AG20443 (cell line): ENCODE results near the gene RPS6KC1.

Source experiments
- DNase-seq: peaks from one replicate; pipeline ENCODE4 v3.0.0; 2012; ENCODE audit warnings: low spot score, mixed read lengths

RPS6KC1 gene

DNA sequence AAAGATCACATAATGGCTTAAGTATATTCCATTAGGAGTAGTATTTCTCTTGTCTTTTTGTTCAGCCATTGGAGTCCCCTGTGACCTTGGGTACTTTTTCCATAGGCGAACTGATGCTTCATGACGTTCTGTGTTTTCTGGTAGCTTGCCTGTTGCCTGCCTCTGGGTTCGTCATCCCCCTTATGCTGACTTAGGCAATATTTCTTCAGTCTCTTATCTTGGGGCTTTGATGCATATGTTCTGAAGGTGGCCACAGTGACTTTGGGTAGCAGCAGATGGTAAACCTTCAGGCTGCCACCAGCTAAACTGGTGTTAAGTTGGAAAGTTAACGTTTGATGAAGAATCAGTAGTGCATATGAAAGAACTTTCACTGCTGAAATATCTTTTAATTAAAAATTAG is 170.2 kb downstream of the RPS6KC1 start:
- no peak for DNase-seq

DNA sequence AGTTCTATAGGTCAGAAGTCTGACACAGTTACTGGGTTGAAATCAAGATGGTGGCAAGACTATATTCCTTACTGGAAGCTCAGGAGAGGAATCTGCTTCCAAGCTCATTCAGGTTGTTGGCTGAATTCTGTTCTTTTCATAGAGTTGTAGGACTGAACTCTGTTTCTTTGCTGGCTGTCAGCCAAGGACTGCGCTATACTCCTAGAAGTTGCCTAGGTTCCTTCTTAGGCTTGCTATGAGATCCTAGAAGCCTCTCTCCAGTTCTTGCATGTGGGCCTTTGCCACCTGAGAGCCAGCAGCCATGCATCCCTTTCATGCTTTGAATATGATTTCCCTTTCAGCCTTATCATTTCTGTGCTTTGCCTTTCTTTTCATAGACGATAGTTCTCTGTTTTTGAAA is 176.4 kb downstream of the RPS6KC1 start:
- no peak for DNase-seq

DNA sequence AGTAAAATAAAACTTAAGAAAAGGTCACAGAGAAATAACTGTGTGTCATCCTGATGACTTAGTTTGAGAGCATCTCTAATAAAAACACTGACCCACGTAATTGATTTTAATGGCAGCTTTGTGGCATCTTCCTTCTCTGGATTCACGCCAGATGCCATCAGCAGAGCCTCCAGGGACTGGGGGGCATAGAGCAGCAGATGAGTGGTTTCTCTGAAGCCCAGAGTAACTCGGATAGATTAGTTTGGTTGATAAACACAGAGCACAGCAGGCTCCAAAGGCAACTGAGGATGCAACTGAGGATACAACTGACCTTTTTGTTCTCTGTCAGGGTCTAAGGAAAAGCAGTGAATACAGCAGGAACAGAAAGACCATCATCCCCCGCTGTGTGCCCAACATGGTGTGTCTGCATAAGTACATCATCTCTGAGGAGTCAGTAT is 180.8 kb downstream of the RPS6KC1 start:
- DNase-seq: peak; percentile 13

DNA sequence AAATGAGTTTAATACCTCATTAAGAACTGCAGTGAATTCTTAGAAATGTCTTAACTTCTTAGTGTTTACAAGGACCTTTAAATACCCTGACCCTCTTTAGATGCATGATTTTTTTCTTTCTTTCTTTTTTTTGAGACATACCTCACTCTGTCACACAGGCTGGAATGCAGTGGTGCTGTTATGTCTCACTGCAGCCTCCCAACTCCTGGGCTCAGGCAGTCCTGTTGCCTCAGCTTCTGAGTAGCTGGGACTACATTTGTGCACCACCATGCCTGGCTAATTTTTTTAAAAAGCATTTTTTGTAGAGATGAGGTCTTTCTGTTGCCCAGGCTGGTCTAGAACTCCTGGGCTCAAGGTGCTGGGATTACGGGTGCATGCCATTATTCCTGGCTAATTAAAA is 191.8 kb downstream of the RPS6KC1 start:
- no peak for DNase-seq

DNA sequence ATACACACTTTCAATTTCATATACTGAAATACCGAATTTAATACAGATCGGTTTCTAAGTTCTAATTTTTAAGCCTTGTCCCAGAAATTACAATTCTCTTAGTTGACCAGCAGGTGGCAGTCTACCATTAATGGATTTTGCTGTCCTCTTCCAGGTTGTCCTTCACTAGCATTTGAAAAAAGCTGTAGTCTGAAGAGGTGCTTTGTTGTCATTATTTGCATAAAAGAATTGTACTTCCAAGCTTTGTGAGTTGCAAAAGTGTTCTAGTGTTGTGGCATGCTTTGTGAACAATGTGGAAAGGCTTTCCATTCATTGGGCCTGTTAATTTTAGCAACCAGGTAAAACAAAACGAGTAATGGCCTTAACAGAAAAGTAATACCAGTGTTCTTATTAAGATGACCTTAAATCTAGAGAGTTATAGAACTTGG is 193.6 kb downstream of the RPS6KC1 start:
- peak; percentile 41 for DNase-seq

DNA sequence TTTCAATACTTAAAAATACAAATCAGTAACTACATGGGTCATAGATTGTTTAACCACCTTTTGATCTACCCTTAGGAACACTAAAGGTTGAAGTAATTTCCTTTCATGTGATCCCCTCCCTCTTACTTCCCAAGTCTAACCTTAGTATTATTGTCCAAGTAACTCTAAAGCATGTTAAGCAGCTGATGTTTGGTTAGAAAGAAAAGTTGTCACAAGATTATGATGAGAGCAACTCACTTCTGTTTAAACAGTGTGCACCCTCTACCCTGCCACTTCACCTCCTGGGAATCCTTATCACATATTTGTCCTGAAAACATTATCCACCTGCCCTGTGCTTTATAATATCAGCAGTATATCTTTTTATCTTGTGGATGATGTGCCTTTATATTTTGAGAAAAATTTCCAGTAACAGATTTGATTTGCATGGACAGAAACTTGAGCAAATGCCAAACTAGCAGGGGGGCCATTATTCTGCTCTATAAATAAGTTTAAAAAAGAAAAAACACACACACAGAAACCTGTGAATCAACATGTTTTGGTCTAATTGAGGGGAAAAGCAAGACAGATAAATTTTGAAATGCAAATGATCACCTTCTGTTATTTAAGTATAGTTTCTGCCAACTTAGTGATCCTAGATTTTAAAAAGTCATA is 194.3 kb downstream of the RPS6KC1 start:
- no peak for DNase-seq

DNA sequence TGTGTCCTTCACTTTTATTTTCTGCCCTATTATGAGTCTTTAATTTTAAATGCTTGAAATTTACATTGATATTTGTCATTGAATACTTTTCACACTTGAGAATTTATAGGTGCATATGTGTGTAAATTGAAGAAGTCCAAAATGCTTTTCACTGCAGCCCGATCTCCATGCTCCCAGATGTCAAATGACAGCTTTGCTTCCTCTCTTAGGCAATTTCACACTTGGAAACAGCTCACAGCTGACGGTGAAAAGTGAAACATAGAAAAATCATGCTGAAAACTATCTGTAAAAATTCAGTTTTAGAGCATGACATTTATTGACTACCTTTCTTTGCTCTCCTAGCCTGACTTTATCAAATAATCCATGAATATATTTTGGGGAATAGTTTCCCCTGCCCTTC is 196.0 kb downstream of the RPS6KC1 start:
- no peak for DNase-seq

DNA sequence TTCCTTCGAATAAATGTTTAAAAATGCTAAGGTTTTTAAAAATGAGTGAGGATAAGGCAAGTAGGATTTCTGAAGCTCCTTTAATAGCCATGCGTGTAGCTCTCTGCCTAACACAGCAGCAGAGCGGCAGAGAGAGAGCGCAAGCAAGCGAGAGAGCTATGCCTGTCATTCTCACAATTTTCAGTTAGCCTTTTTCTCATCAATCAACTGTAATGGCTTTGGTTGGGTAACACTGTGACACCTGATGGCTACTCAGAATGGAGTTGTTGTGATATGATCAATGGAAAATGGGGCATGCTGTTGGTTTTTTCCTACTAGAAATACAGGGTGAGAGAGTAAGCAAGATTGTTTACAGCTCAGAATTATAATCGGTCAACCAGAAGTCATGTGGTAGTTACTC is 198.4 kb downstream of the RPS6KC1 start:
- DNase-seq: no peak

DNA sequence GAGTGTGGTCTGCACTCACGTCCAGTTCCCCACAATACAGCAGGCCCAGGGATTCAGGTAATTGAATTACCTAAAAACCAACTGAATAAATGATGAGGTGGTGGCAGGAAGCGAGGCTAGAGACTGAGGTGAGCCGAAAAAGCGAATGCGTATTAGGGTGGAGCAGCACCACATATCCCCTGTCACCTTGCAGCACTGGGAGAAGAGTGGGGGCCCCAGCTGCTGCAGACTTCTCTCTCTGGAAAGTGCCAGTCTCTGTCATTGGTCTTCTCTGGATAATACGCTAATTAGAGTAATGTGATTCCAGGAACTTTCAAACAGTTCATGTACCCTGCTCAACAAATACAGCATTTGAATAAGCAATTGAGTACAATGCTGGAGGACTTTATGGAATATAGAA is 199.0 kb downstream of the RPS6KC1 start:
- no peak for DNase-seq

DNA sequence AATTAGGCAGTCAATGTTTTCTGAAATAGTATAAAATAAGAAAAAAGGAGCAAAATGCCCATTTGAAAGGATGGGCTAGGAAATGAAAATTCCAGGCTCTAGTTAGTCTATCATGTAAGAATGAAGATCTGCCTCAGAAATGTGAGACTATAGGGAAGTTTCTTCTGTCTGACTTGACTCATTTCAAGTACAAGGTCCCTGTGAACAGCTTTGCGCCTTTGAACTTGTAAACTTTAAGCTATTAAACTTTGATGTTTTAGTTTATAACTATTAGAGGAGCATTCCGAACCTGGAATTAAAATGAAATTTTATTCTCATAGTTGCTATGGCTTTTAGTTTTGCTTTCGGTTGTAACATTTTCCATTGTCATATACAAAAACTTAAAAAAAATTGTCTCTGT is 199.4 kb downstream of the RPS6KC1 start:
- no peak for DNase-seq

DNA sequence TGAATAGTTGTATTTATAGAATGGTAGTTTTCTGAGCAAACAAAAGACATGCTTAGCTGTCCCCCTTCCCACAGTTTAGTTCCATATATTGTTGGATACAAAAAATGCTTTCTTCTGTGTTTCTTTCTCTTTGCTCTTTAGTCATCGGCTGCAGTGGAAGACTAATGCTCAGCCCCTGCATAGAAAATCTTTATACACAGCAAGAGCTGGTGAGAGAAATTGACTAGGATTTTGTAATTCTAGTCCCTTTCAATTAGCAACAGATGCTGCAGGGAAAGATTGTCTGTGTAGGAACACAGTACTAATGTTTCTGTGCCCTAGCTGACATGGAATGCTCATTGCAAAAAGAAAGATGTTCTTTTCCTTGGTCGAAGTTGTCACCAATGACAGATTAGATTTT is 200.9 kb downstream of the RPS6KC1 start:
- peak; percentile 12 for DNase-seq

DNA sequence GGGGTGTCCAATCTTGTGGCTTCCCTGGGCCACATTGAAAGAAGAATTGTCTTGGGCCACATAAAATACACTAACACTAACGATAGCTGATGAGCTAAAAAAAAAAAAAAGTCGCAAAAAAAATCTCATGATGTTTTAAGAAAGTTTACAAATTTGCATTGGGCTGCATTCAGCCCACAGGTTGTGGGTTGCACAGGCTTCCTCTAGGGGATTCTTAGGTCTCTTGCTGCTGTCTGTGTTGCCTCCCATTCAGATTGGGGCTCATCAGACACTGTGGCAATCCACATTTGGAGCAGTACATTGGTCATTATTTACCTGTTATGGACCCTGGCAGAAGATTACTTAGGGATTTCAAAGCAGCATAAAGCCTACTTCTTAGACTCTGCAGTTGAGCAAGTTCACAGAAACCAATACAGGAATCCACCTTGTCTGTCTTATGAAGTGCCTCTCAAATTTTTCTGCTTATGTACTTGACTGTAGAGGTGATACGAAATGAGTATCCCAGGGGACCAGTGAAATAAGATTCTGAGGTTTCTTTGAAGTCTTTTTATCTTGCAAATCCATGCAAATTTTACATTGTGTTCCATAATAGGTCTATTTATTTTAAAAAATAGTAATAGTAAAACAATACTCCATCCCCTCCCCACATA is 205.5 kb downstream of the RPS6KC1 start:
- DNase-seq: no peak

DNA sequence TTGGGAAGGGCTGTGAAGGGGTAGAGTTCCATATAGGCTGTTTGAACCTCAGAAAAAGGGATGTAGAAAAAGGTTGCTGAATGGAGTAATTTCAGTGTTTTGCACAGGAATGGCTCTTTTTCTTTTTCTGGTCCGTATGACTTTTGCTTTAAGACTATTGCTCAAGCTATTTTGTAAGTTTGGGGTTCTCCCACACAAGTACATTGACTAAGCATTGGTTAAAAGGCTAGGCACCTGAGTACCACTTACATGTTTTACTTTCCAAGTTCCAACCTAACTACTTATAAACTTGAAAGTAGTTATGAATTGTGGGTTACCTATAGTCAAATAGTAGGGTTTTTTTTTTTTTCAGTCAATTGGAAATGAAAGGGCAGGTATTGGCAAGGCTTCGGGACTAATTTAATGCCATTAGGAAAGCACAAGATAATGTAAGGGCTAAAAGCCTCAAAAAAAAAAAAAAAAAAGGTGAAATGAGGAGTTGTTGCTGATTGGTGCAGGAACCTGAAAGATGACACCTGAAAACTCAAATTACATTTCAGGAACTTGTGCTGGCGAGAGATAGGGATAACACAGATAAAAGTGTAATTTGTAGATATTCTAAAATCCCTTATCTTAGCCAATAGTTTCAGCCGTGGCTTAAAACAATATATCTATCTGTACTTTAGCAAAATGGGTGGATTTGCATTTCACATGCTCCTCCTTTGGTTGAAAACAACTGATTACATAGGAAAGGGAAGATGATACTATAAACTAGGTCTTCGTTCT is 209.5 kb downstream of the RPS6KC1 start:
- no peak for DNase-seq

DNA sequence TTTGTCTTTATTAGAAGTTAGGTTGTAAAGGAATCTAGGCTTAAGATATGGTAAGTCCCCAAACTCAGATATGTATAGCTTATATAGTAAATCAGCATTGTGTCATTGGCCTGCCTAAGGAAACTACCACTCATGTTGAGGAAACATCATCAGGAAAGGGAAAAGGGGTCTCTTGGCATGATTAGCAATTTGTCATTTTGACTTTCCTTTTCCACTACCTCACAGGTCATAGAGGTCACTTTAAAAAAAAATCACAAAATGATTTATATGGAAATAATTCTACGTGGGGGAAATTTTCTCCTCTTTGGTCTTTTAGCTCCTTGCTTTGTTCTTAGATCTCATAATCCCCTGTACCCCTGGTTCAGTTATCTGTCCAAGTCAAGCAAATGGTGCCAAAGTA is 213.5 kb downstream of the RPS6KC1 start:
- no peak for DNase-seq

DNA sequence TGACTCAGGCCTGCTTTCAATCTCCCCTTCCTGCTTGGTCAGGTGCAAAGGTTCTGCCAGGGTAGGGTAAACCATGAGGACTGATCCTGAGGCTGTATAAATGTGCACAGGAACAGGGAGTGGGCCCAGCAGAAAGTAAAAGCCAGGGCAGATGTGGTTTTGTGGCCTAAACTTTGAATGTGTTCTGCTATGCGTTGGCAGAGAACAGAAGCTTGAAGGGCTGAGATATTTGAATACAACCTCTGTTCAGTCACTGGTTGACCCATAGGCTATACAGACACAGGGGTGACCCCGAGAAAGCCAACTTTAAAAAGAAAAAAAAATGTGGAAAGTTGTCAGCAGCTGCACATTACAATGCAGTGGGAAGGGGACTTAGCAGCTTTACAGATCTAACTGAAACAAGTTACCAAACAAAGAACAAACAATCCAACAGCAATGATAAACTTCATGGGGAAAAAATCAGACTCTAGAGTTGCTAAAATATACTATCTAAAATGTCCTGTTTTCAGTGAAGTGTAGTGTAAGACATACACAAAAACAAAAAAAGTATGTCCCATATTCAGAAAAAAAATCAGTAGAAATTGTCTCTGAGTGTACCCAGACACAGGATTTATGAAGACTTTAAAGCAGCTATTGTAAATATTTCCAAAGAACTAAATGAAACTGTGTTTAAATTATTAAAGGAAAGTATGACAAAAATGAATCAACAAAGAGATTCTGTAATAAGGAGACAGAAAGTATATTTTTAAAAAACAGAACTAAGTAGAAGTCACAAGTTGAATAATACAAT is 216.1 kb downstream of the RPS6KC1 start:
- DNase-seq: no peak

DNA sequence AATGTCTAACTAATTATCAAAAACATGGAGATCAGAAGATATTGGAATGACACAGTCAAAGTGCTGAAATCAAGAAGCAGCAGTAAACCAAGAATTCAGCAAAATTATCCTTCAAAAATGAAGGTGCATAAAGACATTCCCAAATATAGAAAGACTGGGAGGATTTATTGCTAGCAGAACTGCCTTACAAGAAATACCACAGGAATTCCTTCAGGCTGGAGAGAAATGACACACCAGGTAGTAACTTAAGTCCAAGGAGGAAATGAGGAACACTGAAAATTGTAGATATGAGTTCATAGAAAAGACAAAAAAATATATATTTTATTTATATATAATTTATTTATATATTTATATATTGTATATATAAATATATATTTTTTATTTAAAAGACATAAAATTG is 217.2 kb downstream of the RPS6KC1 start:
- peak; percentile 15 for DNase-seq

DNA sequence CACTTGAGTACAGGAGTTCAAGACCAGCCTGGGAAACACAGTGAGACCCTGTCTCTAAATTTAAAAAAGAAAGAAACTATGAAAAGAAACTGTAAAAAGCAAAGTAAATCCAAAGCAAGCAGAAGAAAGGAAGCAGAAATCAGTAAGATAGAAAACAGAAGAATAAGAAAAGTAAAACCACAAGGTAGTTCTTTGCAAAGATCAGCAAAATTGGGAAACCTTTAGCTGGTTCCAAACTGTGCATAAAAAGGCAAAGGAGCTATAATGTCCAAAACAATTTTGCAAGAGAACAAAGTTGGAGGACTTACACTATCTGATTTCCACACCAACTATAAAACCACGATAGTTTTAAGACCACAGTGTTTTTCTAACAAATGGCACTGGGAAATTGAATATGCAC is 218.8 kb downstream of the RPS6KC1 start:
- DNase-seq: no peak

DNA sequence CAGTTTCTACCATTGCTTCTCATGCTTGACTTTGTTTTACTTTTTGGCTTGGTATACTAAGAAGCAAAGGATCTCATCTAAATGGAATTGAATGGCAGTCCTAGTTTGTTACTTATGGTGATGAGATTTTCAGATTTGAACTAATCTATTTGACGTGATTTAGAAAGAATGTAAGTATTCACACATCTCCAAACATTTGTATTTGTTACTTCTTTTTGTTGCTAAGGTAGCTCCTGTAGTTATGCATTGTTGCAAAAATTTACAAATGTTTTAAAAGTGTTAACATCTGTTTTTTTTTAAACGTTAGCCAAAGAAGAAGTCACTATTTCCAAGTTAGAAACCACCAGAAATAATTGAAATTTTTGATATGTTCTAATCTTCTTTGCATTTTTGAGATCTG is 222.5 kb downstream of the RPS6KC1 start:
- peak; percentile 51 for DNase-seq

DNA sequence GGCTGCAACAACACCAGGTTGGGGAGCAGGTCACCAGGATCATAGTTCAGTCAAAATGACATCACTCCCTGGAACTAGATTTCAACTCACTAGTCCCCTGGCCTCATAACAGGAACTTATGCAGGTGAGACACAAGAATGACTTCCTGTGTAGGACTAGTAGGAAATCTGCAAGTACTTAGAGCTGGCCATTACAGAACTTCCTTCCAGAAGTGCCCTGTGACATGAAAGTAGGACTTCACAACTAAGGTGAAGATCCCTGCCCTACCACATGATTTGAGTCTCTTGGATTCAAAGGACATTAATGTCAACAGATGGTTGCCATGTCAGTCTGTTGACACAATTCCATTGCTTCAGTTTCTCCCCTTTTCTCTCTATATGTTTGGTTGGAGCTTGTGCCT is 223.1 kb downstream of the RPS6KC1 start:
- no peak for DNase-seq

DNA sequence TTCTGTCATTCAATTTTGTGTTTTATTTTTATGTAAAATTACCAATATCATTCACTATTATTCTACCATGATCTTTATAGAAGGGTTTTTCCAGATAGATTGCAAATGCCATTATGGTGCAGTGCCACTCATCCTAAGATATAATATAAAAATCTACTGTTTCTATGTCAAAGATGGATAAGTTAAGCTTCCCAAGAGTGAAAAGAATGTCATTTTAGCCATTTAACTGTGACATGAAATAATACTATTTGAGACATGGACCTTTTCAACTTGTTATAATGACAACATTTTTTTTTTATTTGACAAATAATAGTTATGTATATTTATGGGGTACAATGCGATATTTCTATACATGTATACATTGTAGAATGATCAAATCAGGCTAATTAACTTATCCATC is 224.3 kb downstream of the RPS6KC1 start:
- no peak for DNase-seq

DNA sequence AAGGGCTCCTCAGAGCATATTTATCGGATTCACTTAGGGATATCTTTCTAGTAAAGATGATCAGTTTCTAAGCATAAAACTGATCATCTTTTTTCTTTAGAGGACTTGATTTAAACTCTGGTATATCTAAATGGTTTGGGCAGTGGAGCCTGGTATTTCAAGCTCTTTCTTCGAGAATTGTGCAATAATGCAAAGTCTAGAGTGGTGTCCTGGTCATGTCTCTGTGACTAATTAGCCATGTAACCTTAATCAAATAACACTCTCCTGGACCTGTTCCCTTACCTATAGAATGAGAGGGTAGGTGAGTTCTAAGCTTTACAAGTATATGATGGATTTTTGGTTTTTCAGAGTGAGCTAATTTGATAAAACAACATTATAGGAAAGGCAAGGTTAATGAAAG is 225.2 kb downstream of the RPS6KC1 start:
- no peak for DNase-seq

DNA sequence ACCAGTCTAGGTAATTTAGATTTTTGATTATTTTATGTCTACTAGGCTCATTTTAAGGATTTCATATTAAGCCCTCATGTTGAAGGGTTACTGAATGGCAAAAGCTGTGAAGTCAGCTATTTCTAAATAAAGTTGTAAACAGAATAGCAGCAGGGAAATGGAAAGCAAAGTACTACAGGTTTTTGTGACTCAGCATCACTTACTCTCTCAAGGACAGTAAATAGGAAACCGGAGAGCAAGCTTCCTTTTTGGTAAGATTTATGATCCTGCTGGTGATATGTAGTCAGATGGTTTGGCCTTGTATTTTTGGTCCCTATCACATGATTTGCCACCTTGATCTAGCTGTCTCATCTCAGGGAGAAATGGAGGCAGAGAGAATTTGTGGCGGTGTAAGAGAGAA is 226.0 kb downstream of the RPS6KC1 start:
- no peak for DNase-seq

DNA sequence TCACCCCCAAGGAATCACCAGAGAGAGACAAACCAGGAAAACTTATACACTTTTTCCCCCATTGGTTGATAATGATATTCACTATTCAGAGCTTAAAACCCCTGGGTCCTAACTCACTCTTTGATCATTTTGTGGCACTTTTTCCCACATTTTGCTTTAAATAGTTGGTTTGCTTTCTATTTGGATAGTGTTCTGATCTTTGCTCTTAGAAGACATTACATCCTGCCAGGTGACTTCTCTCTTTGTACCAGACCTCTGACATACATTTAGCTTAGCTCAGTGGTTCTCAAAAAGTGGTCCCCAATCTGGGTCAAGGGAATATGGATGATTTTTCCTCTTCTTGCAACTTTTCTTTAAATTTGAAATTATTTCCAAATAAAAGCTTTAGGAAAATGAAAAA is 228.4 kb downstream of the RPS6KC1 start:
- no peak for DNase-seq
